GM12872 (cell line): ENCODE data around the gene EXOC4.

Source experiments
- TF ChIP-seq, protein P1 (sequence below): IDR thresholded peaks from 3 replicates; pipeline ENCODE4 v1.5.1; 2011; ENCODE audit warnings: low read depth, mild to moderate bottlenecking, low read length, moderate library complexity; ENCODE audit not compliant: insufficient read depth

Gene EXOC4

DNA sequence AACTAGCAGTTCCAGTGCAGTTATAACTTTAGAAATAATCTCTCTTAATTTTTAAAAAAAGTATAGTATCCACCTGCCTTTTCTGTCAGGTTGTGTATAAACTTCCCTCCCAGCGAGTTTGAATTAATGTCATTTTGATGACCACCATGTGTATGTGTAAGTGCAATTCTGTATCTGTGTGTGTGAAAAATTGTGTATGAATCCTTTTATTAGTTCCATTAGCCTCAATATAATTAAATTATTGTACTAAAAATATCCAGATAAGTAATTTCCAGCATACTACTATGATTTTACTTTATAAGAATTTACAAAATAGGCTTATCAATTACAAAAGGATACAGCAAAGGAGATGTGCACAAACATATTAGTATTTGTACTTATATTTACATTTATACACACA, 453.1 kb downstream of the EXOC4 start:
- TF ChIP-seq, protein P1, sequence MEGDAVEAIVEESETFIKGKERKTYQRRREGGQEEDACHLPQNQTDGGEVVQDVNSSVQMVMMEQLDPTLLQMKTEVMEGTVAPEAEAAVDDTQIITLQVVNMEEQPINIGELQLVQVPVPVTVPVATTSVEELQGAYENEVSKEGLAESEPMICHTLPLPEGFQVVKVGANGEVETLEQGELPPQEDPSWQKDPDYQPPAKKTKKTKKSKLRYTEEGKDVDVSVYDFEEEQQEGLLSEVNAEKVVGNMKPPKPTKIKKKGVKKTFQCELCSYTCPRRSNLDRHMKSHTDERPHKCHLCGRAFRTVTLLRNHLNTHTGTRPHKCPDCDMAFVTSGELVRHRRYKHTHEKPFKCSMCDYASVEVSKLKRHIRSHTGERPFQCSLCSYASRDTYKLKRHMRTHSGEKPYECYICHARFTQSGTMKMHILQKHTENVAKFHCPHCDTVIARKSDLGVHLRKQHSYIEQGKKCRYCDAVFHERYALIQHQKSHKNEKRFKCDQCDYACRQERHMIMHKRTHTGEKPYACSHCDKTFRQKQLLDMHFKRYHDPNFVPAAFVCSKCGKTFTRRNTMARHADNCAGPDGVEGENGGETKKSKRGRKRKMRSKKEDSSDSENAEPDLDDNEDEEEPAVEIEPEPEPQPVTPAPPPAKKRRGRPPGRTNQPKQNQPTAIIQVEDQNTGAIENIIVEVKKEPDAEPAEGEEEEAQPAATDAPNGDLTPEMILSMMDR: no peak

DNA sequence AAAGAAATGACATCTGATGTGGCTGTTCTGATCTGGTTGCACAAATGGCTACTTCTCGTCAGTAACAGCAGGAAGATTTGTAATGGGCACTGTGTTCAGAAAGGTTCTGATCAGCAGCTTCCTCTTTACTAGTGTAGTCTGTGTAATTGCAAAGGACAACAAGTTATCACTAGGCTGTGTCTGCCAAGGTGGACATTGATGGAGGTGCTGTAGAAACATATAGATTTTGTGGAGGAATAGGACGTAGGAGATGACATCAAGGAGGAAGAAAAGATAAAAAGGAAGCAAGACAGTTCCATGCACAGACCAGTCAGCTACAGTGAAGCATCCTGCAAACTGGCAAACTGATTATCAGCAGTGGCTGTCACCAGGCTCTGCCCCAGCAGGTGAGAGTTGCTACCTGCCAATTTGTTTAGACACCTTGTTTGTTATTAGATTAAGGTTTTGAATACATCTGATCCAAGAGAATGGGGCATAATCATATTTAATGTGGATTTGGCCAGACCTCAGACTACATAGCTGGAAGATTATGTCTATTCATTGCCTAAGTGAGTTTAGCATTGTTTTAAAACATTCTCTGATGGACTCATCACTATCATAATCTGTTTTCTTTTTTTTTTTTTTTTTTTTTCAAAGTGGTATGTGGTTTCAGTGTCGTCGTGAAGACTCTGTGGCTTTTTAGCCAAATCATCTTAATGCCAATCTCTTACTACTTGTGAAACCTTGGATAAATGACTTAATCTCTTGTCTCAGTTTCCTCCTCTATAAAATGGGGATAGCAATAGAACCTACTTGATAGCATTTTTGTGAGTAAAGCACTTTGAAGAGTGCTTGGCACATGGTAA, 456.4 kb downstream of the EXOC4 start:
- TF ChIP-seq, protein P1: no peak

DNA sequence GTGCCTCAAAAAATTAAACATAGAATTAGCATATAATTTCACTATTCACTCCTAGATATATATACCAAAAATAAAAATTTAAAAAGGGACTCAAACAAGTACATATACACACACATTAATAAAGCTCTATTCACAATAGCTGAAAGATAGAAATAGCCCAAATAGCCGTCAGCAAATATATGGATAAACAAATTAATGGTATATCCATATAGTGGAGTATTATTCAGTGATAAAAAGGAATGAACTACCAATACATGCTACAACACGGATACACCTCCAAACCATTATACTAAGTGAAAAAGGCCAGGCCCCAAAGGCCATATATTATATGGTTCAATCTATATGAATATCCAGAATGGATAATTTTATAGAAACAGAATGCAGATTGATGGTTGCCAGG, 459.7 kb downstream of the EXOC4 start:
- TF ChIP-seq, protein P1: no peak

DNA sequence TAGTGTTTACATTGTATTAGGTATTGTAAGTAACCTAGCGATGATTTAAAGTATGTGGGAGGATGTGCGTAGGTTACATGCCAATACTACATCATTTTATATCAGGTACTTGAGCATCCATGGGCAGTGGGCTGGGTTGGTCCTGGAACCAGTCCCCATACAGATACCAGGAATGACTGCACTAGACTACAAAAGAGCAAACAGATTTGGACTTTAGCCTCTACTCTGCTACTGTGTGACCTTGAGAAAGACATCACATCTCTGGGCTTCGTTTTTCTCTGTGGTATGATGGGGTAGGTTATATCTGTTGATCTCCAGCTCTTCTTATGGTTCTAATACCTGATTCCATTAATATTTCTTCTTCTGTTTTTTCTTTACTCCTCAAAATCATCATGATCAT, 461.8 kb downstream of the EXOC4 start:
- TF ChIP-seq, protein P1: no peak

DNA sequence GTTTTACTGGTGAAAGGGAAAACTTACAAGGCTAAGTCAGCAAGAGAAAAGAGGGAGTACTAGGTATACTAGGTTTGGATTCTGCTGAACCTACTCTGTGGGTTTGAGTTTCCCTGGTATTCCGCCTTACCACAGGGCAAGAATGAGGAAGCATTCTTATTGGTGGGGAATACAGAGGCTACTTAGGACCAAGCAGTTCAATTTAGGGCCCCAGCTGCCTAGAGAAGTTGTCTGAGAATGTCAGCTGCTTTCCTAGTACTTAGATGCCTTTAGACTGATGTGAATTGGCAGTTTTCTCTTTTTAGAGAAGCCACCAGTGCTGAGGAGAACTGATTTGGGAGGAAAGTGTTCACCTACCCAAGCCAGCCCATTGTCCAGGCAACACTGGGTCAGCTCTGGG, 465.3 kb downstream of the EXOC4 start:
- TF ChIP-seq, protein P1: no peak

DNA sequence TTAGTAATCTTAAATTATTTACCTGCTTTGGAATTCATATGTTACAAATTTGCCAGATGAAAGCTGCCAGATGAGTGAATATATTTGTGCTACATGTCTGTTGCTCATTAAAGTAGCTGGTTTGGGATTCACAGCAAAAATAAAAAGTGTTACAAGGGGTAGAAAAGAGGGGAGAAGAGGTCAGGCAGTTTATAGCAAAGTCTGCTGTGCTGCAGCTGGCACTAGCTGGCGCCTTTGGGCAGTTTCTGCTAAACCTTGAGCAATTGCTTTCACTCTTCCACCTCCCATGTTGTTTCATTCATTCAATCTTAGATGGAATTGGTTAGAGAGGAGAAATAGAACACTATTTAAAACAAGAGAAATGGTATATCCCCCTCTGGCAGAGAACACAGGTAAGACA, 470.2 kb downstream of the EXOC4 start:
- TF ChIP-seq, protein P1: no peak

DNA sequence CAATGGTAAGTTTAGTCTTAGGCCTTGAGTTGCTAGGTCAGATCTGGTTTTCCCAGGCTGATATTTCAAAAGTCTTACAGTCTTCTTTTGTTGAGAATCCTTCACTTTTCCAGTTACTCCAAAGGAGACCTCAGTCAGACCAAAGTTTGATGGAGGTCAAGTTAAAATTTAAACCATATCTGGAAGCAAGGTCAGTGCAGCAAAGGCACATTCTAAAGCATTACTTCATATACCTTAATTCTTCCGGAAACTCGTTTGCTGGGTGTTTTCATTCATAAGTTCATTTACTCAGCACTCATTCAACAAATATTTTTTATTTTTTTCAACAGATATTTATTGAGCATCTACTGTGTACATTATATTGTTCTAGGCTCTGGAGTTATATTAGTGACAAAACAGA, 471.3 kb downstream of the EXOC4 start:
- TF ChIP-seq, protein P1: no peak

DNA sequence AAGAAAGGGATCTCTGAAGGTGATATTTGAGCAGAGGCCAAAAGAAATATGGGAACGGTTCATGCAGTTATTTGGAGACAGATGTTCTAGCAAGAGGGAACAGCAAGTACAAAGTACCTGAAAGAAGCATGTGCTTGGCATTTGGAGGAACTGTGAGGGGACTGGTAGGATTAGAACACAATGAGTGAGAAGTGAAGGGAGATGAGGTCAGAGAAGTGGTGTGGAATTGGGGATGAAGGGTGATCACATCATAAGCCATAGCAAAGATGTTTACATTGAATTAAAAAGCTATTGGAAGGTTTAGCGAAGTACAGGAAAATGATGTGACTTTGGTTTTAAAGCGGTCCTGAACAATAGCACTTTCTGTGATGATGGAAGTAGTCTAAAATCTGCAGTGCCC, 471.8 kb downstream of the EXOC4 start:
- TF ChIP-seq, protein P1: no peak
